ENCODE results near the gene PAX7.

Gene PAX7

GRCh38 chr1:18693256-18694098 lies 62.8 kb downstream of the PAX7 start:
- TF ChIP-seq FOXP2 (optimal IDR thresholded peaks at IDR 0.05; ENCODE audit: borderline replicate concordance, extremely low read depth, extremely low read length, insufficient read depth) (no peak), REST (IDR thresholded peaks at IDR 0.05; ENCODE audit: insufficient read depth in 1 of 2, low read depth in 2 of 2, low read length in 2 of 2) (no peak), SIN3A (IDR thresholded peaks at IDR 0.05; ENCODE audit: borderline replicate concordance, insufficient read depth, low read length) (no peak), TAF1 (IDR thresholded peaks at IDR 0.05; ENCODE audit: borderline replicate concordance, insufficient read depth, low read length) (no peak), POLR2AphosphoS5 (IDR thresholded peaks at IDR 0.05; ENCODE audit: low read depth, low read length) (no peak)

- TF ChIP-seq SIN3A (IDR thresholded peaks at IDR 0.05; ENCODE audit: borderline replicate concordance, insufficient read depth, low read length) (no peak), POLR2AphosphoS5 (IDR thresholded peaks at IDR 0.05; ENCODE audit: low read depth, low read length) (no peak), TAF1 (IDR thresholded peaks at IDR 0.05; ENCODE audit: borderline replicate concordance, insufficient read depth, low read length) (no peak), FOXP2 (optimal IDR thresholded peaks at IDR 0.05; ENCODE audit: borderline replicate concordance, extremely low read depth, extremely low read length, insufficient read depth) (no peak), REST (IDR thresholded peaks at IDR 0.05; ENCODE audit: insufficient read depth in 1 of 2, low read depth in 2 of 2, low read length in 2 of 2) (no peak)
Observed at GRCh38 chr1:18697541-18697940, 66.9 kb downstream of the PAX7 start.

- TF ChIP-seq POLR2AphosphoS5 (IDR thresholded peaks at IDR 0.05; ENCODE audit: low read depth, low read length) (no peak), FOXP2 (optimal IDR thresholded peaks at IDR 0.05; ENCODE audit: borderline replicate concordance, extremely low read depth, extremely low read length, insufficient read depth) (no peak), TAF1 (IDR thresholded peaks at IDR 0.05; ENCODE audit: borderline replicate concordance, insufficient read depth, low read length) (no peak), SIN3A (IDR thresholded peaks at IDR 0.05; ENCODE audit: borderline replicate concordance, insufficient read depth, low read length) (no peak), REST (IDR thresholded peaks at IDR 0.05; ENCODE audit: insufficient read depth in 1 of 2, low read depth in 2 of 2, low read length in 2 of 2) (no peak)
Observed at GRCh38 chr1:18700530-18700929, 69.9 kb downstream of the PAX7 start.

- no peak for TF ChIP-seq TAF1 (IDR thresholded peaks at IDR 0.05; ENCODE audit: borderline replicate concordance, insufficient read depth, low read length)
- no peak for TF ChIP-seq FOXP2 (optimal IDR thresholded peaks at IDR 0.05; ENCODE audit: borderline replicate concordance, extremely low read depth, extremely low read length, insufficient read depth)
- TF ChIP-seq REST (IDR thresholded peaks at IDR 0.05; ENCODE audit: insufficient read depth in 1 of 2, low read depth in 2 of 2, low read length in 2 of 2): no peak
- no peak for TF ChIP-seq POLR2AphosphoS5 (IDR thresholded peaks at IDR 0.05; ENCODE audit: low read depth, low read length)
- TF ChIP-seq SIN3A (IDR thresholded peaks at IDR 0.05; ENCODE audit: borderline replicate concordance, insufficient read depth, low read length): no peak
Observed at GRCh38 chr1:18701183-18701582, 70.5 kb downstream of the PAX7 start.

Measured in PFSK-1 (cell line).